Middle frontal gyrus (tissue), 1 donor: ENCODE results near the gene OPN5.

Source experiments
- DNase-seq: peaks from one replicate; pipeline ENCODE4 v3.0.0-alpha.2; 2015; ENCODE audit warnings: low spot score; ENCODE audit errors: extremely low spot score

The OPN5 gene

DNA sequence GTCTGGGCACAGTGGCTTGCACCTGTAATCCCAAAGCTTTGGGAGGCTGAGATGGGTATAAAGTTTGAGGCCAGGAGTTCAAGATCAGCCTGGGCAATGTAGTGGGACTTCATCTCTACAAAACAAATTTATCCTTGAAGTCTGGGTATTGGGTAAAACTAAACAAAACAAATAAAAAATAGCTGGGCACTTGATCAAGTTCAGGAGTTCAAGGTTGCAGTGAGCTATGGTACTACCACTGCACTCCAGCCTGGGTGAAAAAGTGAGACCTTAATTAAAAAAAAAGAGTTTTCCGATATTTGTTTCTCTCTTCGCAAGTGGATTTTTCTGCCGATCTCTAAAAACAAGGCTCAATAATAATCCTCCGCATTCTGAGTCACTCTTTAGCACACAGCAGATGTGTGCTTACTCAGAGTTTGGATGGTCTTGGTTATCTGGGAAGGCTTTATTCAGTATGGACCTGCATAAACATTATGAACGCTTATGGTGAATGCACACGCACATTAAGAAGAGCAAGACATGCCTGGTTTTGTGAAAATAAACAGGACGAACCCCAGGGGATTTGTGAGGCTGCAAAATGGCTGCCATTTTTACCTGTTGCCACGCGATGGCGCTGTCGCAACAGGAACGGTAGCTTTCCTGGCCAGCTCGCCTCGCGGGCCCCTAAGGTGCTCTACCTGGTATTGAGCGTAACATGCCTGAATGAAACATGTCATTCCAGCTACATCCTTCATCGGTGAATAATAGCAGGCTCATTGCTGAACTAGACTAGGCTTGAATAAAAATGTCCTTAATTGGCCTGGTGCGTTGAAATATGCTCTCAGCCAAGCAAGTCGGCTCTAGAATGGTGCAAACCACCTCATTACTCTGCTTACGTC, 6.0 kb downstream of the OPN5 start:
- peak; percentile 48 for DNase-seq

DNA sequence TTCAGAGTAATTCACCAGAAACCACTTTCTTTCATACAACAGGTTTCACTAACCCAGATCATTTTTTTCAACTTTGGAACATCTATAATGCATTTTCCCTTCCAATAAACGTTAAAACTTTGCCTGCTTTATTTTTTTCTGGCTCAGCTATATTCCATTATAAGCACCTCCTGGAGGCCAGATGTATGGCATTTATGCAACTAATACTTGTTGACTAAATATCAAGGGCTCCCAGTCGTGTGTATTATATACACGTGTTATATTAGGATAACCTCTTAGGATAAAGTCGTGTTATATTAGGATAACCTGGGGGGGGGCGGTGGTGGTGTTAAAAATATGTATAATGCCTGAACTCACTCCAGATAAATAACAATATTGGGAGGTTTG, 6.7 kb downstream of the OPN5 start:
- DNase-seq = no peak

DNA sequence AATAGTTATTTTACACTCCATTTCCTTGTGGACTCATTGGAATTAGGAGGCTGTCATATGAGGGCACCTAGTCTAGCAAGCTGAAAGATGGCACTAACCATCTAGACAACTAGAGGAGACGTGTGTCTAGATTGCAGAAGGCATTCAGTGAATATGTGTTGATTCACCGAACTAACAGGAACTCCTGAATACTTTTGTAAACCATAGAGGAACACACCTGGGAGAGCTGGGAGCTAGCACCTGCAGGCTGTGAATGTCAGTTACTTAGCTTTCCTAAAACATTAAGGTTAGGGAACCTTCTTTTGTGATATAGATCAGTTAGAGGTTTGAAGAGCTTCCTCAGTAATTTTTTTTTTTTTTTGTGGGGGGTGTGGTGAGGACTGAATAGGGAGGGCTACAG, 7.7 kb downstream of the OPN5 start:
- DNase-seq = no peak

- DNase-seq = no peak
These were observed 10.4 kb downstream of the OPN5 start for GRCh38 chr6:47792216-47792733.

DNA sequence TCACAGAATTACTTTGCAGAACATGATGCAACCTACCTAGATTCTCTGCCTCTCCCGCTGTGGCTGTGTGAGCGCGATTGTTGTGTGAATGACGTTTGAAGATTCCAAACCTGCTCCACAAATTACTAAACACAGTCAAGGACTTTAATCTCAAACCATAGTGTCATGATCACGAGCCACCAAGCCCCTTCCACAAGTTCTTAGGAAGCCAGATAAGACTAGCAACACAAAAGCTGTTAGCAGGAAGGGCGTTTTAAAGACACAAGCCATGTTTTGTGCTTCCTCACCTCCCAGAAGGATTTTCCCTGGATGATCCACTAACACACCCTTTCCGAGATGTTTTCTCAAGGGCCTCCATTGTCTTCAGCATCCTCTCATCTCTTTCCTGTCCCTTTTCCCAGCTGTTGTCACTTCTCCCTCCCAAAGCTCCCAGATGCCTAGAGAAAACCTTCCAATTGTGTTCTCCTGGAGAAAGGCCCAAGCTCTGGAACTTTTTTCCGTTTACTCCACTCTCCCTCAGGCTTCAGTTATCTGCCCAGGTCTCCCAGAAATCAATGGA, 12.8 kb downstream of the OPN5 start:
- no peak for DNase-seq

GRCh38 chr6:47801984-47802383, 20.2 kb downstream of the OPN5 start:
- no peak for DNase-seq

GRCh38 chr6:47804821-47805220, 23.0 kb downstream of the OPN5 start:
- no peak for DNase-seq

DNA sequence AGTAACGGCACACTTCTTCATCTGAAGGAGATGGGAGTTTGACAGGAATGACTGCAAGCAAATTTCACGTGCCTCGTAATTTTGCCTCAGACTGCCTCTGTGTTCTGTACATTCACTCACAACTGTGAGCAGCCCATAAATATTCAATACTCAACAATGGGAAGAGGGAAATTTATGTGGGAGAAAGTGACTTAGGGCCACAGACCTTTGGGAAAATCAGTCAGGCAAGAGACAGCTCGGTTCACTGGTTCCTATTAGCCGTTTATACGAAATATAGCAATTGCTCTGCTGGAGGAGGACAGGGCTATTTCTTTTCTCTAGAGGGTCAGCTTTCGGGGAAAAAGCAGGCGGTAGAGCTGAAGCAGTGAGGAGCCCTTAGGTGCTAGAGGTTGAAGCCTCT, 28.0 kb downstream of the OPN5 start:
- DNase-seq = no peak

GRCh38 chr6:47810885-47811284, 29.1 kb downstream of the OPN5 start:
- no peak for DNase-seq

GRCh38 chr6:47811443-47811842, 29.6 kb downstream of the OPN5 start:
- no peak for DNase-seq

- DNase-seq = no peak
These were observed 35.9 kb downstream of the OPN5 start for GRCh38 chr6:47817749-47818148.

DNA sequence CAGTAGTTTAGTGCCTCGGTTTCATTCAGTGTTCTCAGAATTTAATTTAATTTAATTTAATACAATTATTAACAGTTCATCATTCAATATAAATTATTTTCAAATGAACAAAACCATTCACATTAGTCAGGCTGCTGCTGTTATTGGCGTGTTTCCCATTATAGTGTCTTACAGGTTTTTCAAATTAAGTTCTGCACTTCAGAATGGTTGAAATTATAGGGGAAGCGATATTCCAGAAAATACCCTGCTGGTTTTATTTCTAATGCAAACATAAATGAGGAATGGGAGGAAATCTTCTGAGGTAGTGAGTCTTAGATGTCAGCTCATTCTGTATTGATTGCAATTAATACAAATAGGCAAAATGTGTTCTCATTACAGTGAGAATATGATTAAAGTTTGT, 37.6 kb downstream of the OPN5 start:
- DNase-seq = no peak

- no peak for DNase-seq
These were observed 41.2 kb downstream of the OPN5 start for GRCh38 chr6:47822856-47823554.

DNA sequence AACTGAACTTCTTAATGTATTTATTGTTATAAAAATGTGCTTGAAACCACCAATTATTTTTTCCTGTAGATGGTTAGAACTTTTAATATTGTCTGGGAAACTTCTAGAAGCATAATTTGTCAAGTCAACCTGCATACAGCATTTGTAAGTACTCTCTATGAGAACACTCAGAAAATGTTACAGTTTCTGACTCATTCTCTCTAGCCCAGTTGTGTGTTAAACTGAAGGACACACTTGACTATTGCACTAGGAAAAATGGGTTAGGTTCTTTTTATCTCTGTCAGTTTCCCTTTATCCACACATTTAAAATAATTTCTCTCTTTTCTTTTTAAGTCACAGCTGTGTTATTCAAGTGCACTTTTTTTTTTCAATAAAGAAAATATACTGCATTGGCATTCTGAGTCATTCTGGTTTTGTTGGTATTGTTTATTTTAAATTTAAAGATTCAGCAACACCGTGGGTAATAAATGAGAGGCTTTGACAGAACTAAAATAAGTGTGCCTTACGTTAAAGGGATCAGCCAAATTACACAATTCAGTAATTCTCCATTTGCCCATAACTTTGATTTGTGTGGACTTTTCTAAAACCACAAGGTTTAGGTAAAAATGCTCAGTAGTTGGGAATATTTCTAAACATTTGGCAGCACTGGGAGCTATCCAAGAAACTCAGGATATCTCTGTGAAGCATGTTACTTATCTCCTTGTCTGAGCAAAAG, 50.7 kb downstream of the OPN5 start:
- no peak for DNase-seq

- DNase-seq = no peak
These were observed 52.4 kb downstream of the OPN5 start for GRCh38 chr6:47834196-47834595.

GRCh38 chr6:47836046-47836445, 54.2 kb downstream of the OPN5 start:
- DNase-seq = no peak

- DNase-seq = no peak
These were observed 54.8 kb downstream of the OPN5 start for GRCh38 chr6:47836639-47837038.

DNA sequence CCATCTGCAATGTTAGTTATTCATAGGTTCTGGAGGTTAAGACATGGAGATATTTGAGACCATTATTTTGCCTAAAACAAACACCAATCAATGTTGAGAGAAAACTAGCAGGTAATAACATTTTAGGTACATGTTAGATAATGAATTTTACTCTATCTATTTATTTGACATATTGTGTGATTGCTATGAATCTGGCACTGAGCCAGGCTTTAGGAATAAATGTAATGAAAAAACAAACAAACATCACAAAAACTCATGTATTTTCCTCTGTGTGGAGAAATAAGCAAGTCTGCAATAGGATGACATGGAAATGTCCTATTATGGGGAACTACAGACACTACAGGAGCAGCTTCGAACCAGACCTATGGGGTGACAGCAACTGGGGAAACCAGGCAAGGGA, 57.8 kb downstream of the OPN5 start:
- no peak for DNase-seq

DNA sequence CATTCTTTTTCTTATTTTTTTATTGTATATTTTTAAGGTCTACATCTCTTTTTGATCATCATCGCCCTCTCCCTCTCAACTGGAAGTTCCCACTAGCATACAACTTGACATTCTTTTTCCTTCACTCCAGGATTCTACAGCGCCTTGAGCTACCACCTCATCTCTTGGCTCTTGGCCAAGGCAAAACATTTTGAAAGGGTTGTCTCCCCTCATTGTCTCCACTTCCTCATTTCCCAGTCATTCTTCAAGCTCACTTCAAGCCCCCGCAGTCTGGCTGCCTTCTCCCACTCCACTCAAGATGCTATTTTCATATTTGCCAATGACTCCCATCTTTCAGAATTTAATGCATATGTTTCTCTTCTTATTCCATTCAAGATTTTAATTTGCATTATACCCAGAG, 63.0 kb downstream of the OPN5 start:
- DNase-seq = no peak

GRCh38 chr6:47846752-47847151, 64.9 kb downstream of the OPN5 start:
- no peak for DNase-seq

DNA sequence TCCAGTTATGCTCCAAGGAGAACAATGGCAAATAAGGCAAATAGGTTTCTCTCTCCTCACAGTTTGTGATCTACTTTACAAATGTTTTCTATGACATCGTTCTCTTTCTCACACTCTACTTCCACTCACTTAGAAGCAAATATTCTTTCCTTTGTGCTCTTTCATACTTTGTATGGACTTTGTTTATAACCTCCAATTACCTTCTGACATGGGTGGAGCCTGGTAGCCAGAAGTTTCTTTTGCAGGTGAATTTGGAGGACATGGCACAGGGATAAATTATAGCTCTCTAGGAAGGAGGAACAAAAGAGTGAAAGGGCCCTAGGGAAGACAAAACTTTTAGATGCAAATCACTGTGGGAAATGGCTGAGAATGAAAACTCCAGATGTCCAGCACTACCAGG, 69.3 kb downstream of the OPN5 start:
- DNase-seq = no peak

DNA sequence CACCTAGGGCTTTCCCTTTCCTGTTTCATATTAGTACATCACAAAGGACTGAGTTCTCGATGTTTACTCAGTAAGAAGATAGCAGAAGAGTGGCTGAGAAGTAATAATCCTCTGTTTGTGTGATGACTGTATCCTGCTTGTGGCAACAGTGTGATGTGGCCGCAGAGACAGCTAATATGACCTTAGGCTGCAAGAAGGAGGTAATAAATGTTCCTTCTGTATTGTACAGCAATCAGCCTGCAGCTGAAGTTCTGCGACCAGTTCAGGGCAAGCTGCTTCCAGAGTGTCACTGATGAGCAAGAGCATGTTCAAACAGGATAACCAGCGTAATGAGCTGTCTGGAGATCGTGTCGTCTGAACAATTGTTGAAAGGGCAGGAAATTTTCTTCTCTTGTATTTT, 70.9 kb downstream of the OPN5 start:
- no peak for DNase-seq
